ENCODE data around the gene CDH3. TPM values are rescaled to one million over a fixed set of nuclear protein-coding genes. Genes with fewer than 3 reads are reported as not detected.
A peak's percentile ranks its signal among the peaks of the same experiment; 100 is the strongest.

Gene CDH3
- total and polyA plus RNA-seq, 2 of the 8 experiments (the other 6 are each of a cell fraction or from before 2014, with no cell fraction given) = 146 to 171 TPM

- Histone ChIP-seq H2AFZ (ENCODE audit: low read length) (no peak overlapping the region), H4K8ac (ENCODE audit: extremely low read depth, insufficient read depth, low read length) (no peak overlapping the region), H2BK120ac (replicated peaks; ENCODE audit: low read depth, low read length) (no peak overlapping the region), H4K91ac (replicated peaks; ENCODE audit: insufficient read length, low read length) (no peak overlapping the region), H4K5ac (ENCODE audit: insufficient read length, low read depth, low read length) (no peak overlapping the region), H3K18ac (ENCODE audit: extremely low read depth, low read length) (no peak overlapping the region), H3K27ac (ENCODE audit: low read depth, low read length) (no peak overlapping the region), H2BK20ac (ENCODE audit: low read length) (no peak overlapping the region), H3K79me1 (ENCODE audit: low read depth, low read length) (no peaks in the 10 kb centered on the region), H3K56ac (replicated peaks; ENCODE audit: insufficient read length, low read depth, low read length) (no peak overlapping the region), H3K4me1 (replicated peaks in 1 of 4; ENCODE audit: control insufficient read depth in 3 of 4, insufficient read depth in 4 of 4, low read length in 3 of 4) (no peaks in the 10 kb centered on the region), H3K23ac (ENCODE audit: insufficient read length) (no peak overlapping the region), H3K36me3 (ENCODE audit: control insufficient read depth in 2 of 4, insufficient read depth in 4 of 4, low read length in 3 of 4) (no peaks in the 10 kb centered on the region), H2BK12ac (ENCODE audit: low read depth, low read length) (no peak overlapping the region), H3K4me3 (ENCODE audit: extremely low read depth in 1 of 4, insufficient read depth in 2 of 4, low read depth in 3 of 4, low read length in 4 of 4) (no peak overlapping the region), H3K79me2 (ENCODE audit: control insufficient read depth in 1 of 2, insufficient read depth in 2 of 2, low read length in 2 of 2) (no peaks in the 10 kb centered on the region), H3K4ac (replicated peaks; ENCODE audit: insufficient read length, low read depth, low read length) (no peak overlapping the region), H3K9me3 (ENCODE audit: insufficient read depth in 2 of 2, low read depth in 1 of 2, low read length in 1 of 2) (no peaks in the 10 kb centered on the region), H2BK15ac (ENCODE audit: low read length) (no peak overlapping the region), H2BK5ac (ENCODE audit: low read depth, low read length) (no peak overlapping the region), H3K14ac (ENCODE audit: insufficient read length) (no peak overlapping the region), H3K27me3 (replicated peaks in 1 of 4; ENCODE audit: control insufficient read depth in 3 of 4, extremely low read depth in 1 of 4, insufficient read depth in 3 of 4, low read length in 3 of 4) (no peaks in the 10 kb centered on the region), H2AK5ac (ENCODE audit: low read depth, low read length) (no peak overlapping the region), H3K9ac (replicated peaks in 1 of 4; ENCODE audit: extremely low read depth in 1 of 4, low read depth in 3 of 4, low read length in 3 of 4) (no peak overlapping the region), H3K23me2 (ENCODE audit: low read depth, low read length) (no peaks in the 10 kb centered on the region), H3K4me2 (ENCODE audit: insufficient read depth in 1 of 2, low read depth in 2 of 2, low read length in 2 of 2) (no peak overlapping the region), H4K20me1 (replicated peaks in 1 of 2; ENCODE audit: control insufficient read depth in 1 of 2, insufficient read depth in 2 of 2, low read length in 2 of 2) (no peaks in the 10 kb centered on the region)
- 84% methylated on average over 7 of the region's 7 CpGs; no CpG with 5 or more reads in 1 of the 2 experiments for WGBS, 2 experiments (ENCODE audit: extremely low coverage in 1 of 2, insufficient coverage in 1 of 2, insufficient read length in 1 of 2, insufficient replicate concordance in 2 of 2, low coverage in 1 of 2, low lambda C conversion rate in 2 of 2, missing lambda C conversion rate in 1 of 2)
- POLR2A ChIA-PET (ENCODE audit: partially characterized antibody) = no interaction called here
- DNase-seq (ENCODE audit: low read depth in 1 of 2, low spot score in 2 of 2) (no peak), FAIRE-seq (no peak)
- CTCF ChIA-PET (ENCODE audit: partially characterized antibody) = interaction anchor here (0.5 to 4.7 kb wide), 4 partner anchors 12 to 89 kb away, joined by 3 to 22 read pairs (median 4); no protein-coding TSS in a partner anchor
- TF ChIP-seq YY1 (IDR thresholded peaks at IDR 0.05; ENCODE audit: low read depth, low read length) = peak; percentile 36; the same call in 1 of the 2 replicates
- no peak for TF ChIP-seq SIRT6 (IDR thresholded peaks at IDR 0.05; ENCODE audit: low read length)
- peak; percentile 63 to 73 for TF ChIP-seq RAD21 (IDR thresholded peaks at IDR 0.05 in 1 of 2, conservative IDR thresholded peaks at IDR 0.05 in 1 of 2; ENCODE audit: low read depth in 2 of 2, low read length in 2 of 2)
- TF ChIP-seq TBP (IDR thresholded peaks at IDR 0.05; ENCODE audit: low read depth, low read length) = no peak
- TF ChIP-seq HDAC2 (IDR thresholded peaks at IDR 0.05; ENCODE audit: borderline replicate concordance in 1 of 2, low read depth in 2 of 2, low read length in 2 of 2) = no peak; a peak in 1 of 4 replicates
- peak; percentile 58 to 71 (median 59) for TF ChIP-seq CTCF (IDR thresholded peaks at IDR 0.05; ENCODE audit: control extremely low read depth in 1 of 3, insufficient read depth in 1 of 3, low read depth in 1 of 3, low read length in 3 of 3)
- no peak for TF ChIP-seq KDM1A (IDR thresholded peaks at IDR 0.05; ENCODE audit: borderline replicate concordance, low read length)
- no peak for TF ChIP-seq KDM4A (IDR thresholded peaks at IDR 0.05; ENCODE audit: low read depth, low read length, severe bottlenecking)
- TF ChIP-seq CBX8 (IDR thresholded peaks at IDR 0.05; ENCODE audit: borderline replicate concordance, low read depth, low read length) = no peak
- no peak for TF ChIP-seq RNF2 (IDR thresholded peaks at IDR 0.05; ENCODE audit: borderline replicate concordance, low read depth, low read length, missing control alignments, poor library complexity, severe bottlenecking)
Measured at GRCh38 chr16:68629351-68629910, 15.7 kb upstream of the CDH3 start.
